IMR-90 (cell line): ENCODE results near the gene CWH43. TPM values are rescaled to one million over a fixed set of nuclear protein-coding genes. Genes with fewer than 3 reads are reported as not detected.

Experiments
- ATAC-seq: fragments of 200-7000 bp; cut with Tn5 transposase; 2 replicates; pipeline ENCODE4 v1.9.1; 2020; ENCODE audit warnings: low read depth, mild to moderate bottlenecking, moderate library complexity
- BruUV-seq: library from RNA; stranded (reverse); fragments of 400-500 nt; replicated peaks from 2 replicates; lab custom pipeline; 2021; lab: Mats Ljungman, UMichigan
- CTCF ChIA-PET: fragments of 300-600 bp; formaldehyde crosslinking; extraction: SDS; loops from one replicate; lab custom pipeline; 2021; ENCODE audit warnings: antibody characterized with exemption; lab: Yijun Ruan, JAX
- POLR2A ChIA-PET: fragments of 300-600 bp; sonication (Branson Sonifier 250); formaldehyde crosslinking; loops from one replicate; lab custom pipeline; 2022; ENCODE audit warnings: antibody characterized with exemption; ENCODE audit not compliant: unreplicated experiment; lab: Charles Lee
- DNase-seq: peaks from one replicate; pipeline ENCODE4 v3.0.0; 2013
- H2AFZ ChIP-seq: replicated peaks from 2 replicates; pipeline ENCODE3; 2013; ENCODE audit warnings: low read length, mild to moderate bottlenecking; ENCODE audit not compliant: poor library complexity
- H2AK5ac ChIP-seq: 2 replicates; pipeline ENCODE4 v1.6.1; 2013; ENCODE audit warnings: low read depth, low read length, inconsistent platforms
- H2AK9ac ChIP-seq: replicated peaks from 2 replicates; pipeline ENCODE3; 2013; ENCODE audit warnings: mild to moderate bottlenecking, low read depth, low read length, moderate library complexity; ENCODE audit not compliant: poor library complexity
- H2BK120ac ChIP-seq: 2 replicates; pipeline ENCODE4 v1.6.1; 2013; ENCODE audit warnings: low read depth, low read length, inconsistent platforms
- H2BK15ac ChIP-seq: 3 replicates; pipeline ENCODE4 v1.6.1; 2013; ENCODE audit warnings: low read depth, low read length, inconsistent platforms
- H2BK20ac ChIP-seq: 2 replicates; pipeline ENCODE4 v1.6.1; 2013; ENCODE audit warnings: low read depth, mild to moderate bottlenecking, inconsistent platforms, low read length, moderate library complexity
- H2BK5ac ChIP-seq: 2 replicates; pipeline ENCODE4 v1.6.1; 2013; ENCODE audit warnings: mild to moderate bottlenecking, low read depth, low read length, inconsistent platforms; ENCODE audit not compliant: poor library complexity, severe bottlenecking
- H3K14ac ChIP-seq: replicated peaks from 2 replicates; pipeline ENCODE4 v1.6.1; 2013; ENCODE audit warnings: low read depth, low read length, inconsistent platforms
- H3K18ac ChIP-seq: 2 replicates; pipeline ENCODE4 v1.6.1; 2013; ENCODE audit warnings: low read depth, low read length, control low read depth
- H3K23ac ChIP-seq: 2 replicates; pipeline ENCODE4 v1.6.1; 2013; ENCODE audit warnings: low read depth, low read length, inconsistent platforms
- H3K27ac ChIP-seq: 2 replicates; pipeline ENCODE4 v1.5.1; 2013; ENCODE audit warnings: mild to moderate bottlenecking, control low read depth, low read length; ENCODE audit not compliant: insufficient read depth
- H3K27me3 ChIP-seq: 2 replicates; pipeline ENCODE4 v1.6.1; 2013; ENCODE audit warnings: low read length; ENCODE audit not compliant: control insufficient read depth, insufficient read depth
- H3K36me3 ChIP-seq: 2 replicates; pipeline ENCODE4 v1.6.1; 2013; ENCODE audit warnings: low read length, mixed read lengths; ENCODE audit not compliant: control insufficient read depth, insufficient read depth
- H3K4ac ChIP-seq: 2 replicates; pipeline ENCODE4 v1.6.1; 2013; ENCODE audit warnings: low read depth, low read length, inconsistent platforms
- H3K4me1 ChIP-seq: 2 replicates; pipeline ENCODE4 v1.6.1; 2013; ENCODE audit warnings: low read length, mixed read lengths; ENCODE audit not compliant: control insufficient read depth, insufficient read depth
- H3K4me2 ChIP-seq: 2 replicates; pipeline ENCODE4 v1.6.1; 2013; ENCODE audit warnings: low read depth, mild to moderate bottlenecking, control low read depth, low read length, moderate library complexity
- H3K4me3 ChIP-seq: 2 replicates; pipeline ENCODE4 v1.5.1; 2013; ENCODE audit warnings: low read depth, mild to moderate bottlenecking, control low read depth, low read length, moderate library complexity; ENCODE audit not compliant: insufficient read depth
- H3K56ac ChIP-seq: 2 replicates; pipeline ENCODE4 v1.6.1; 2013; ENCODE audit warnings: low read length, inconsistent platforms; ENCODE audit not compliant: insufficient read depth; ENCODE audit errors: extremely low read depth
- H3K79me1 ChIP-seq, 2 experiments: 2 replicates each; pipeline ENCODE4 v1.6.1; 2013; ENCODE audit warnings: low read length in 2 of 2, inconsistent platforms in 1 of 2, low read depth in 1 of 2
- H3K9ac ChIP-seq: 2 replicates; pipeline ENCODE4 v1.6.1; 2013; ENCODE audit warnings: low read depth, low read length, control low read depth
- H3K9me1 ChIP-seq: 2 replicates; pipeline ENCODE4 v1.6.1; 2013; ENCODE audit warnings: low read length, inconsistent platforms; ENCODE audit not compliant: insufficient read depth
- H3K9me3 ChIP-seq: 2 replicates; pipeline ENCODE4 v1.6.1; 2013; ENCODE audit warnings: low read length; ENCODE audit not compliant: control insufficient read depth, insufficient read depth
- H4K20me1 ChIP-seq: 2 replicates; pipeline ENCODE4 v1.6.1; 2013; ENCODE audit warnings: low read length, inconsistent platforms; ENCODE audit not compliant: insufficient read depth
- H4K5ac ChIP-seq: 2 replicates; pipeline ENCODE4 v1.6.1; 2013; ENCODE audit warnings: mild to moderate bottlenecking, low read depth, low read length, control low read depth
- H4K8ac ChIP-seq, 2 experiments: 2 replicates each; pipeline ENCODE4 v1.6.1; 2013; ENCODE audit warnings: low read depth in 2 of 2, low read length in 2 of 2, control low read depth in 1 of 2, inconsistent platforms in 1 of 2
- H4K91ac ChIP-seq: 2 replicates; pipeline ENCODE4 v1.6.1; 2013; ENCODE audit warnings: low read depth, low read length, inconsistent platforms; ENCODE audit not compliant: insufficient read depth
- FOS ChIP-seq: fragments of 150-350 bp; IDR thresholded peaks from 2 replicates; pipeline ENCODE4 v1.6.1; 2016; ENCODE audit warnings: low read depth, low read length
- MAFK ChIP-seq: IDR thresholded peaks from 2 replicates; pipeline ENCODE4 v1.6.1; 2012; ENCODE audit warnings: low read depth, low read length, improper control_type of control experiment
- POLR2A ChIP-seq: IDR thresholded peaks from 2 replicates; pipeline ENCODE4 v1.6.1; 2012; ENCODE audit warnings: mild to moderate bottlenecking, low read depth, low read length
- RAD21 ChIP-seq: IDR thresholded peaks from 2 replicates; pipeline ENCODE4 v1.6.1; 2012; ENCODE audit warnings: low read length, improper control_type of control experiment
- RCOR1 ChIP-seq: IDR thresholded peaks from 2 replicates; pipeline ENCODE4 v1.6.1; 2012; ENCODE audit warnings: mild to moderate bottlenecking, low read length, improper control_type of control experiment; ENCODE audit not compliant: insufficient replicate concordance
- dilution Hi-C: fragments of 300-500 bp; cut with HindIII; formaldehyde crosslinking; loops from one replicate; pipeline ENCODE4 v1.14.3; 2018; ENCODE audit warnings: low sequenced_read_pairs; ENCODE audit not compliant: unreplicated experiment
- in situ Hi-C: fragments of 300-500 bp; cut with MboI; formaldehyde crosslinking; loops from 3 replicates; pipeline ENCODE4 v1.14.3; 2019; ENCODE audit warnings: low sequenced_read_pairs, inconsistent platforms, mixed read lengths
- intact Hi-C: fragments of 100-400 bp; cut with micrococcal nuclease; formaldehyde crosslinking; loops from 2 replicates; pipeline ENCODE4 v1.10.0; 2022
- polyA plus RNA-seq, 3 experiments: library from polyadenylated mRNA; depleted of rRNA; stranded (reverse); fragments of >200 nt; gene quantifications; 2 replicates each; pipeline ENCODE4 v1.2.3, GENCODE V29; 2012; ENCODE audit warnings: low replicate concordance in 1 of 3
- total RNA-seq: library from RNA; depleted of rRNA; stranded (reverse); fragments of >200 nt; gene quantifications from 2 replicates; pipeline ENCODE4 v1.2.3, GENCODE V29; 2012
- TF ChIP-seq, protein P1 (sequence below): fragments of 150-350 bp; IDR thresholded peaks from 2 replicates; pipeline ENCODE4 v1.6.1; 2016; ENCODE audit warnings: low read depth, mild to moderate bottlenecking, low read length, moderate library complexity, borderline replicate concordance
- TF ChIP-seq, protein P2 (sequence below): conservative IDR thresholded peaks from 2 replicates; pipeline ENCODE4 v1.5.1; 2012; ENCODE audit warnings: mild to moderate bottlenecking, low read depth, low read length, improper control_type of control experiment

Gene CWH43
- total and polyA plus RNA-seq, 2 of the 4 experiments (the other 2 are of a cell fraction) = not detected

DNA sequence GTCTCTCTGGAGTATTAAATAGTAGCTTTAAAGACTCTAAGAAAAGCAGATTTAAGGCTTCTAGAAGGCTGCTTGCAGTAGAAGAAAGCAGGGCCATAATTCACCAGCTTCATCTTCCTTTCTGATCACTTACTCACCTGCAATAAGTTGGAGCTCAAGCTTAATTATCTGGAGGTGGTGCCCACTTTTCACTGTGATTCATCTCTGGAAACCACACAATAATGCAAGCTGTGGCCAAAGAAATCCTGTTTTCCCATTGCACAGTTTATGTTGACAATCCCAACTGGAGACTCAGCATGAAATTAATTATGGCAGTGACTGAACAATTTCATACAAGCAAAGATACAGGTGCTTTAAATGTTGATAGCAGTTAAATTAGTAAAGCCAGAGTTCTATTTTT, 14.7 kb downstream of the CWH43 start:
- Histone ChIP-seq H3K9ac (no peak overlapping the region), H2AK9ac (no peak overlapping the region), H3K27ac (no peak overlapping the region), H2BK5ac (no peak overlapping the region), H4K5ac (no peak overlapping the region), H4K20me1 (no peaks in the 10 kb centered on the region), H3K9me3 (no peaks in the 10 kb centered on the region), H3K36me3 (no peaks in the 10 kb centered on the region), H3K23ac (no peak overlapping the region), H2BK20ac (no peak overlapping the region), H3K4ac (no peak overlapping the region), H4K8ac (no peak overlapping the region), H3K27me3 (no peaks in the 10 kb centered on the region), H2BK120ac (no peak overlapping the region), H4K91ac (no peak overlapping the region), H3K4me1 (no peaks in the 10 kb centered on the region), H3K14ac (no peak overlapping the region), H2AFZ (no peak overlapping the region), H3K18ac (no peak overlapping the region), H3K56ac (no peak overlapping the region), H3K4me2 (no peak overlapping the region), H2AK5ac (no peak overlapping the region), H3K9me1 (no peaks in the 10 kb centered on the region), H3K79me1 (no peaks in the 10 kb centered on the region), H3K4me3 (no peak overlapping the region), H2BK15ac (no peak overlapping the region)
- ChIA-PET POLR2A (no interaction called here), CTCF (no interaction called here)
- dilution Hi-C loops = no loop called here
- ATAC-seq = no peak
- BruUV-seq = no TSS peak
- TF ChIP-seq POLR2A = no peak
- no peak for TF ChIP-seq RCOR1
- TF ChIP-seq, protein P1, sequence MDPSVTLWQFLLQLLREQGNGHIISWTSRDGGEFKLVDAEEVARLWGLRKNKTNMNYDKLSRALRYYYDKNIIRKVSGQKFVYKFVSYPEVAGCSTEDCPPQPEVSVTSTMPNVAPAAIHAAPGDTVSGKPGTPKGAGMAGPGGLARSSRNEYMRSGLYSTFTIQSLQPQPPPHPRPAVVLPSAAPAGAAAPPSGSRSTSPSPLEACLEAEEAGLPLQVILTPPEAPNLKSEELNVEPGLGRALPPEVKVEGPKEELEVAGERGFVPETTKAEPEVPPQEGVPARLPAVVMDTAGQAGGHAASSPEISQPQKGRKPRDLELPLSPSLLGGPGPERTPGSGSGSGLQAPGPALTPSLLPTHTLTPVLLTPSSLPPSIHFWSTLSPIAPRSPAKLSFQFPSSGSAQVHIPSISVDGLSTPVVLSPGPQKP = no peak
- no peak for TF ChIP-seq RAD21
- TF ChIP-seq, protein P2, sequence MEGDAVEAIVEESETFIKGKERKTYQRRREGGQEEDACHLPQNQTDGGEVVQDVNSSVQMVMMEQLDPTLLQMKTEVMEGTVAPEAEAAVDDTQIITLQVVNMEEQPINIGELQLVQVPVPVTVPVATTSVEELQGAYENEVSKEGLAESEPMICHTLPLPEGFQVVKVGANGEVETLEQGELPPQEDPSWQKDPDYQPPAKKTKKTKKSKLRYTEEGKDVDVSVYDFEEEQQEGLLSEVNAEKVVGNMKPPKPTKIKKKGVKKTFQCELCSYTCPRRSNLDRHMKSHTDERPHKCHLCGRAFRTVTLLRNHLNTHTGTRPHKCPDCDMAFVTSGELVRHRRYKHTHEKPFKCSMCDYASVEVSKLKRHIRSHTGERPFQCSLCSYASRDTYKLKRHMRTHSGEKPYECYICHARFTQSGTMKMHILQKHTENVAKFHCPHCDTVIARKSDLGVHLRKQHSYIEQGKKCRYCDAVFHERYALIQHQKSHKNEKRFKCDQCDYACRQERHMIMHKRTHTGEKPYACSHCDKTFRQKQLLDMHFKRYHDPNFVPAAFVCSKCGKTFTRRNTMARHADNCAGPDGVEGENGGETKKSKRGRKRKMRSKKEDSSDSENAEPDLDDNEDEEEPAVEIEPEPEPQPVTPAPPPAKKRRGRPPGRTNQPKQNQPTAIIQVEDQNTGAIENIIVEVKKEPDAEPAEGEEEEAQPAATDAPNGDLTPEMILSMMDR = no peak
- no peak for TF ChIP-seq MAFK
- no peak for TF ChIP-seq FOS
- in situ Hi-C loops = no loop called here
- no peak for DNase-seq
- intact Hi-C loops = no loop called here
